ENCODE data around the gene PRELP.
A peak's percentile ranks its signal among the peaks of the same experiment; 100 is the strongest.

PRELP gene

GRCh38 chr1:203481196-203481595 lies 5.6 kb downstream of the PRELP start:
- Histone ChIP-seq H2BK12ac (ENCODE audit: low read length in 2 of 2) (peak overlapping the region in 1 of 2 experiments; percentile 27), H3K27me3 (ENCODE audit: control insufficient read depth in 1 of 2, insufficient read depth in 1 of 2, low read length in 2 of 2) (peaks cover 0 to 30% of the 10 kb centered on the region in 2 experiments), H3K4me2 (ENCODE audit: low read length, poor library complexity, severe bottlenecking) (no peak overlapping the region), H3K79me1 (replicated peaks; ENCODE audit: low read length, poor library complexity, severe bottlenecking) (no peaks in the 10 kb centered on the region), H2AK5ac (ENCODE audit: low read length, severe bottlenecking) (no peak overlapping the region), H3K23ac (ENCODE audit: low read length in 2 of 2) (no peak overlapping the region), H3K36me3 (ENCODE audit: control insufficient read depth in 1 of 2, insufficient read depth in 2 of 2, low read depth in 1 of 2, low read length in 2 of 2) (peaks cover 0 to 11% of the 10 kb centered on the region in 2 experiments), H3K18ac (ENCODE audit: low read depth in 1 of 2, low read length in 2 of 2) (peak overlapping the region in 1 of 2 experiments; percentile 25), H2BK15ac (ENCODE audit: low read depth, poor library complexity, severe bottlenecking) (peak overlapping the region; percentile 63), H3K9me3 (ENCODE audit: control insufficient read depth, low read length) (no peaks in the 10 kb centered on the region), H3K4ac (ENCODE audit: low read depth in 1 of 2, low read length in 2 of 2) (no peak overlapping the region), H3K9ac (ENCODE audit: low read length) (peak overlapping the region; percentile 42), H3K4me1 (ENCODE audit: control insufficient read depth, insufficient read depth, low read depth, low read length) (peaks cover 7% of the 10 kb centered on the region), H4K8ac (ENCODE audit: low read length) (no peak overlapping the region), H4K91ac (ENCODE audit: low read length) (no peak overlapping the region), H3K14ac (ENCODE audit: low read length in 2 of 2) (no peak overlapping the region), H3K27ac (ENCODE audit: low read length, poor library complexity, severe bottlenecking) (no peak overlapping the region), H2BK120ac (ENCODE audit: low read depth, low read length) (no peak overlapping the region), H2BK5ac (ENCODE audit: low read depth, low read length, poor library complexity, severe bottlenecking) (no peak overlapping the region), H3K4me3 (ENCODE audit: insufficient read depth in 1 of 2, low read depth in 1 of 2, low read length in 2 of 2) (peak overlapping the region in 1 of 2 experiments; percentile 54), H2AFZ (ENCODE audit: low read depth, low read length) (no peak overlapping the region)
- WGBS, result 86% methylated on average over 1 of the region's 1 CpG
- no peak for DNase-seq

- Histone ChIP-seq H3K14ac (ENCODE audit: low read length in 2 of 2) (no peak overlapping the region), H3K4me2 (ENCODE audit: low read length, poor library complexity, severe bottlenecking) (no peak overlapping the region), H3K18ac (ENCODE audit: low read depth in 1 of 2, low read length in 2 of 2) (peak overlapping the region; percentile 79 to 84), H2BK120ac (ENCODE audit: low read depth, low read length) (peak overlapping the region; percentile 69), H3K4me3 (ENCODE audit: insufficient read depth in 1 of 2, low read depth in 1 of 2, low read length in 2 of 2) (peak overlapping the region in 1 of 2 experiments; percentile 58), H2BK5ac (ENCODE audit: low read depth, low read length, poor library complexity, severe bottlenecking) (no peak overlapping the region), H3K9ac (ENCODE audit: low read length) (peak overlapping the region; percentile 86), H3K36me3 (ENCODE audit: control insufficient read depth in 1 of 2, insufficient read depth in 2 of 2, low read depth in 1 of 2, low read length in 2 of 2) (peaks cover 2 to 11% of the 10 kb centered on the region in 2 experiments), H3K27ac (ENCODE audit: low read length, poor library complexity, severe bottlenecking) (no peak overlapping the region), H2BK15ac (ENCODE audit: low read depth, poor library complexity, severe bottlenecking) (peak overlapping the region; percentile 82), H3K4ac (ENCODE audit: low read depth in 1 of 2, low read length in 2 of 2) (peak overlapping the region; percentile 52 to 83), H3K27me3 (ENCODE audit: control insufficient read depth in 1 of 2, insufficient read depth in 1 of 2, low read length in 2 of 2) (peaks cover 8 to 11% of the 10 kb centered on the region in 2 experiments), H3K9me3 (ENCODE audit: control insufficient read depth, low read length) (no peaks in the 10 kb centered on the region), H3K4me1 (ENCODE audit: control insufficient read depth, insufficient read depth, low read depth, low read length) (peaks cover 3% of the 10 kb centered on the region), H2AK5ac (ENCODE audit: low read length, severe bottlenecking) (no peak overlapping the region), H4K91ac (ENCODE audit: low read length) (peak overlapping the region; percentile 83), H3K79me1 (replicated peaks; ENCODE audit: low read length, poor library complexity, severe bottlenecking) (no peaks in the 10 kb centered on the region), H2AFZ (ENCODE audit: low read depth, low read length) (peak overlapping the region; percentile 72), H2BK12ac (ENCODE audit: low read length in 2 of 2) (peak overlapping the region in 1 of 2 experiments; percentile 57), H3K23ac (ENCODE audit: low read length in 2 of 2) (no peak overlapping the region), H4K8ac (ENCODE audit: low read length) (peak overlapping the region; percentile 99)
- DNase-seq, result no peak
- 94% methylated on average over 28 of the region's 28 CpGs for WGBS
Observed at GRCh38 chr1:203486618-203487370, 11.2 kb downstream of the PRELP start.

- peaks cover 3% of the 10 kb centered on the region for H3K4me1 ChIP-seq (ENCODE audit: control insufficient read depth, insufficient read depth, low read depth, low read length)
- peak overlapping the region; percentile 86 for H3K9ac ChIP-seq (ENCODE audit: low read length)
- no peak overlapping the region for H3K4me3 ChIP-seq (ENCODE audit: insufficient read depth in 1 of 2, low read depth in 1 of 2, low read length in 2 of 2)
- H2BK15ac ChIP-seq (ENCODE audit: low read depth, poor library complexity, severe bottlenecking), result no peak overlapping the region
- H3K36me3 ChIP-seq (ENCODE audit: control insufficient read depth in 1 of 2, insufficient read depth in 2 of 2, low read depth in 1 of 2, low read length in 2 of 2), result peaks cover 2 to 9% of the 10 kb centered on the region in 2 experiments
- H2AFZ ChIP-seq (ENCODE audit: low read depth, low read length), result no peak overlapping the region
- H2AK5ac ChIP-seq (ENCODE audit: low read length, severe bottlenecking), result no peak overlapping the region
- no peak overlapping the region for H4K8ac ChIP-seq (ENCODE audit: low read length)
- no peak overlapping the region for H2BK120ac ChIP-seq (ENCODE audit: low read depth, low read length)
- no peak overlapping the region for H4K91ac ChIP-seq (ENCODE audit: low read length)
- H3K14ac ChIP-seq (ENCODE audit: low read length in 2 of 2), result no peak overlapping the region
- 94% methylated on average over 4 of the region's 7 CpGs for WGBS
- H3K4me2 ChIP-seq (ENCODE audit: low read length, poor library complexity, severe bottlenecking), result no peak overlapping the region
- no peaks in the 10 kb centered on the region for H3K79me1 ChIP-seq (replicated peaks; ENCODE audit: low read length, poor library complexity, severe bottlenecking)
- H3K27ac ChIP-seq (ENCODE audit: low read length, poor library complexity, severe bottlenecking), result no peak overlapping the region
- no peak overlapping the region for H3K23ac ChIP-seq (ENCODE audit: low read length in 2 of 2)
- H3K18ac ChIP-seq (ENCODE audit: low read depth in 1 of 2, low read length in 2 of 2), result no peak overlapping the region
- no peak overlapping the region for H3K4ac ChIP-seq (ENCODE audit: low read depth in 1 of 2, low read length in 2 of 2)
- peaks cover 13 to 27% of the 10 kb centered on the region in 2 experiments for H3K27me3 ChIP-seq (ENCODE audit: control insufficient read depth in 1 of 2, insufficient read depth in 1 of 2, low read length in 2 of 2)
- H3K9me3 ChIP-seq (ENCODE audit: control insufficient read depth, low read length), result no peaks in the 10 kb centered on the region
- H2BK5ac ChIP-seq (ENCODE audit: low read depth, low read length, poor library complexity, severe bottlenecking), result no peak overlapping the region
- no peak overlapping the region for H2BK12ac ChIP-seq (ENCODE audit: low read length in 2 of 2)
- DNase-seq, result no peak
Observed at GRCh38 chr1:203488539-203488938, 12.9 kb downstream of the PRELP start.

- no peak overlapping the region for H3K23ac ChIP-seq (ENCODE audit: low read length in 2 of 2)
- H3K4me2 ChIP-seq (ENCODE audit: low read length, poor library complexity, severe bottlenecking), result no peak overlapping the region
- no peaks in the 10 kb centered on the region for H3K9me3 ChIP-seq (ENCODE audit: control insufficient read depth, low read length)
- no peak overlapping the region for H3K4ac ChIP-seq (ENCODE audit: low read depth in 1 of 2, low read length in 2 of 2)
- no peak overlapping the region for H2BK120ac ChIP-seq (ENCODE audit: low read depth, low read length)
- H3K36me3 ChIP-seq (ENCODE audit: control insufficient read depth in 1 of 2, insufficient read depth in 2 of 2, low read depth in 1 of 2, low read length in 2 of 2), result peaks cover 0 to 2% of the 10 kb centered on the region in 2 experiments
- H3K14ac ChIP-seq (ENCODE audit: low read length in 2 of 2), result no peak overlapping the region
- H3K4me1 ChIP-seq (ENCODE audit: control insufficient read depth, insufficient read depth, low read depth, low read length), result peaks cover 3% of the 10 kb centered on the region
- H3K18ac ChIP-seq (ENCODE audit: low read depth in 1 of 2, low read length in 2 of 2), result no peak overlapping the region
- no peak overlapping the region for H2BK15ac ChIP-seq (ENCODE audit: low read depth, poor library complexity, severe bottlenecking)
- no peak overlapping the region for H2BK12ac ChIP-seq (ENCODE audit: low read length in 2 of 2)
- H4K8ac ChIP-seq (ENCODE audit: low read length), result no peak overlapping the region
- H3K9ac ChIP-seq (ENCODE audit: low read length), result no peak overlapping the region
- no peak overlapping the region for H2BK5ac ChIP-seq (ENCODE audit: low read depth, low read length, poor library complexity, severe bottlenecking)
- H3K4me3 ChIP-seq (ENCODE audit: insufficient read depth in 1 of 2, low read depth in 1 of 2, low read length in 2 of 2), result no peak overlapping the region
- H4K91ac ChIP-seq (ENCODE audit: low read length), result no peak overlapping the region
- H2AK5ac ChIP-seq (ENCODE audit: low read length, severe bottlenecking), result no peak overlapping the region
- peaks cover 13 to 32% of the 10 kb centered on the region in 2 experiments for H3K27me3 ChIP-seq (ENCODE audit: control insufficient read depth in 1 of 2, insufficient read depth in 1 of 2, low read length in 2 of 2)
- no peak overlapping the region for H3K27ac ChIP-seq (ENCODE audit: low read length, poor library complexity, severe bottlenecking)
- H3K79me1 ChIP-seq (replicated peaks; ENCODE audit: low read length, poor library complexity, severe bottlenecking), result no peaks in the 10 kb centered on the region
- 96% methylated on average over 9 of the region's 9 CpGs for WGBS
- H2AFZ ChIP-seq (ENCODE audit: low read depth, low read length), result no peak overlapping the region
- DNase-seq, result no peak
Observed at GRCh38 chr1:203490607-203491006, 15.0 kb downstream of the PRELP start.
